HepG2 (cell line): ENCODE data around the gene USP9X. TPM values are rescaled to one million over a fixed set of nuclear protein-coding genes. Genes with fewer than 3 reads are reported as not detected.

Experiments used
- BRD4 ChIP-seq: sonication (generic); formaldehyde crosslinking; IDR thresholded peaks from 2 replicates; pipeline ENCODE4 v1.4.0; 2020; ENCODE audit warnings: missing genetic modification reagents
- CC2D1A ChIP-seq: sonication (generic); formaldehyde crosslinking; IDR thresholded peaks from 2 replicates; pipeline ENCODE4 v1.8.1; 2023; ENCODE audit warnings: mild to moderate bottlenecking, missing genetic modification reagents
- CEBPG ChIP-seq: IDR thresholded peaks from 2 replicates; pipeline ENCODE4 v1.6.1; 2016
- DNMT1 ChIP-seq: sonication (generic); formaldehyde crosslinking; IDR thresholded peaks from 2 replicates; pipeline ENCODE4 v1.5.1; 2020; ENCODE audit warnings: mild to moderate bottlenecking, missing genetic modification reagents
- HMG20A ChIP-seq: IDR thresholded peaks from 2 replicates; pipeline ENCODE4 v1.6.1; 2016; ENCODE audit warnings: borderline replicate concordance
- KAT7 ChIP-seq: IDR thresholded peaks from 2 replicates; pipeline ENCODE4 v1.6.1; 2018; ENCODE audit warnings: borderline replicate concordance, missing compliant biosample characterization
- KLF15 ChIP-seq: sonication (generic); formaldehyde crosslinking; IDR thresholded peaks from 2 replicates; pipeline ENCODE4 v1.8.1; 2023; ENCODE audit warnings: borderline replicate concordance, mild to moderate bottlenecking, inconsistent platforms, missing genetic modification reagents, mixed read lengths
- MIXL1 ChIP-seq: IDR thresholded peaks from 2 replicates; pipeline ENCODE4 v1.6.1; 2016
- THAP9 ChIP-seq: sonication (generic); formaldehyde crosslinking; IDR thresholded peaks from 2 replicates; pipeline ENCODE4; 2020; ENCODE audit warnings: missing genetic modification reagents, mild to moderate bottlenecking, borderline replicate concordance
- ZNF44 ChIP-seq: sonication (generic); formaldehyde crosslinking; IDR thresholded peaks from 2 replicates; pipeline ENCODE4 v1.5.1; 2020; ENCODE audit warnings: mild to moderate bottlenecking, missing genetic modification reagents
- ZNF460 ChIP-seq: sonication (generic); formaldehyde crosslinking; IDR thresholded peaks from 2 replicates; pipeline ENCODE4 v1.5.1; 2020; ENCODE audit warnings: missing genetic modification reagents, mild to moderate bottlenecking, borderline replicate concordance
- ZNF484 ChIP-seq: sonication (generic); formaldehyde crosslinking; IDR thresholded peaks from 2 replicates; pipeline ENCODE4 v1.5.1; 2020; ENCODE audit warnings: mild to moderate bottlenecking, low read depth, missing genetic modification reagents, borderline replicate concordance
- ZNF678 ChIP-seq: sonication (generic); formaldehyde crosslinking; IDR thresholded peaks from 2 replicates; pipeline ENCODE4 v1.4.0; 2020; ENCODE audit warnings: mild to moderate bottlenecking, missing genetic modification reagents
- ZNF766 ChIP-seq: sonication (generic); formaldehyde crosslinking; IDR thresholded peaks from 2 replicates; pipeline ENCODE4 v1.5.0; 2020; ENCODE audit warnings: missing genetic modification reagents, borderline replicate concordance
- polyA plus RNA-seq, 8 experiments: library from polyadenylated mRNA; depleted of rRNA in 3 of 8; stranded (reverse) in 7 of 8; unstranded in 1 of 8; fragments of >200 nt; fragmentation: Illumina TruSeq in 4 of 8; extraction: Trizol in 4 of 8; gene quantifications; 2 replicates each; pipeline versions ENCODE4 v1.2.1 to v1.2.3, GENCODE V29; 2011 to 2016; ENCODE audit warnings: low read depth in 4 of 8, missing spikeins in 1 of 8, mixed read lengths in 1 of 8; ENCODE audit not compliant: insufficient read depth in 1 of 8
- total RNA-seq, 5 experiments: library from RNA; depleted of rRNA; stranded (reverse); fragments of >200 nt; fragmentation: Illumina TruSeq; extraction: Trizol; gene quantifications; 2 replicates each; pipeline ENCODE4 v1.2.3, GENCODE V29; 2016; ENCODE audit warnings: low read depth in 1 of 5
- TF ChIP-seq, protein P1 (sequence below): sonication (generic); formaldehyde crosslinking; IDR thresholded peaks from 2 replicates; pipeline ENCODE4 v1.9.0; 2021; ENCODE audit warnings: missing genetic modification reagents, mild to moderate bottlenecking, borderline replicate concordance
- TF ChIP-seq, protein P2 (sequence below): sonication (generic); formaldehyde crosslinking; IDR thresholded peaks from 2 replicates; pipeline ENCODE4 v1.5.0; 2020; ENCODE audit warnings: missing genetic modification reagents

The USP9X gene
- total and polyA plus RNA-seq, 2 of the 13 experiments (the other 11 are each of a cell fraction or from before 2014, with no cell fraction given), result 22.2 to 40.5 TPM

- TF ChIP-seq, protein P1, sequence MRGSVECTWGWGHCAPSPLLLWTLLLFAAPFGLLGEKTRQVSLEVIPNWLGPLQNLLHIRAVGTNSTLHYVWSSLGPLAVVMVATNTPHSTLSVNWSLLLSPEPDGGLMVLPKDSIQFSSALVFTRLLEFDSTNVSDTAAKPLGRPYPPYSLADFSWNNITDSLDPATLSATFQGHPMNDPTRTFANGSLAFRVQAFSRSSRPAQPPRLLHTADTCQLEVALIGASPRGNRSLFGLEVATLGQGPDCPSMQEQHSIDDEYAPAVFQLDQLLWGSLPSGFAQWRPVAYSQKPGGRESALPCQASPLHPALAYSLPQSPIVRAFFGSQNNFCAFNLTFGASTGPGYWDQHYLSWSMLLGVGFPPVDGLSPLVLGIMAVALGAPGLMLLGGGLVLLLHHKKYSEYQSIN (CRISPR knock-in tag), result no peak
- TF ChIP-seq KAT7 (CRISPR knock-in tag) (no peak), ZNF766 (no peak), DNMT1 (CRISPR knock-in tag) (no peak), ZNF460 (no peak), CC2D1A (CRISPR knock-in tag) (no peak), HMG20A (CRISPR knock-in tag) (no peak), ZNF484 (CRISPR knock-in tag) (no peak), CEBPG (CRISPR knock-in tag) (no peak), MIXL1 (CRISPR knock-in tag) (no peak), BRD4 (CRISPR knock-in tag) (no peak), ZNF678 (CRISPR knock-in tag) (no peak), THAP9 (CRISPR knock-in tag) (no peak), ZNF44 (CRISPR knock-in tag) (no peak), KLF15 (CRISPR knock-in tag) (no peak)
- TF ChIP-seq, protein P2, sequence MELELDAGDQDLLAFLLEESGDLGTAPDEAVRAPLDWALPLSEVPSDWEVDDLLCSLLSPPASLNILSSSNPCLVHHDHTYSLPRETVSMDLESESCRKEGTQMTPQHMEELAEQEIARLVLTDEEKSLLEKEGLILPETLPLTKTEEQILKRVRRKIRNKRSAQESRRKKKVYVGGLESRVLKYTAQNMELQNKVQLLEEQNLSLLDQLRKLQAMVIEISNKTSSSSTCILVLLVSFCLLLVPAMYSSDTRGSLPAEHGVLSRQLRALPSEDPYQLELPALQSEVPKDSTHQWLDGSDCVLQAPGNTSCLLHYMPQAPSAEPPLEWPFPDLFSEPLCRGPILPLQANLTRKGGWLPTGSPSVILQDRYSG (CRISPR knock-in tag), result no peak
Observed at GRCh38 chrX:41108463-41109205, 23.4 kb downstream of the USP9X start (continued).
